ENCODE measurements around the gene SLC50A1.
A peak's percentile ranks its signal among the peaks of the same experiment; 100 is the strongest.
"Not testable (repeated sequence)": the region's sequence is repeated elsewhere in the genome, so short reads cannot be mapped to it uniquely, and the experiment has no call there.

SLC50A1 gene

DNA sequence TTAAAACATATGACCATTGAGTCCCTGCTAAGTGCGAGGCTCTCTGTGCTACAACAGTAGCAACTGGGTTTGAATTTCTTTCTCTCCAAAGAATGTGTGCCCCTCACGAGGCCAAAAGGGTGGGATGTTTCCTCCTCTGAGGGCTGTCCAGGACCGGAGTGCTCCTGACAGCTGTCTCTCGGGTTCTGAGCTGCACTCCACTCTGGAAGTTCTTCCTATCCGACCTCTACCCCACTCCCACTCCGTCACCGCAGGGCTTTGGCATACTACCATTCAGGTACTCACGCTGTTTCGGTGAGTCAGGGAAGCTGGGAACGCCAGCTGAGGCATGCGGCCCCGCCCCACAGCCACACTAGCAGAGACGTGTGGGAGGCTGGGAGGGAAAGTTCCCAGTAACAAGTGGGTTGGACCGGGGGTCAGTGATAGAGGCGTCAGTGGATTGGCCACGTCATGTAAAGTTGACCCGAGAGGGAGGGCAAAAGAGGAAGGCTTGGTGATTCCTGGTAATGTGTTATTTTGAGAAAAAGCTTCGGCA lies 705 bp upstream of the SLC50A1 start:
- peak; percentile 30 for DNase-seq (ENCODE audit: low read depth)

DNA sequence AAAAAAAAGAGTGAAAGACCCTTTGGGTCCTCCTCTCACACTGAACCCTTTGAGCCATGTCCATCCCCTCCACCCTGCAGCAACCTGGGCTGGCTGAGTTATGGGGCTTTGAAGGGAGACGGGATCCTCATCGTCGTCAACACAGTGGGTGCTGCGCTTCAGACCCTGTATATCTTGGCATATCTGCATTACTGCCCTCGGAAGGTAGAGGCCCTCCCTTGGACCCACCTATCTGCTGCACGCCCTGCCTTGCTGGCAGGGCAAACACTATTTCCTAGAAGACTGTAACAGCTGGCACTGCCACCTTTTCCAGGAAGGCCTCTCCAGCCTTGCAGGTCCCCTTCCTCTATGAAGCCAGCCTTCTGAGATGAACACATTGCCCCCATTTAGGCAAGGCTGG lies 1.1 kb downstream of the SLC50A1 start:
- DNase-seq (ENCODE audit: low read depth), result no peak

DNA sequence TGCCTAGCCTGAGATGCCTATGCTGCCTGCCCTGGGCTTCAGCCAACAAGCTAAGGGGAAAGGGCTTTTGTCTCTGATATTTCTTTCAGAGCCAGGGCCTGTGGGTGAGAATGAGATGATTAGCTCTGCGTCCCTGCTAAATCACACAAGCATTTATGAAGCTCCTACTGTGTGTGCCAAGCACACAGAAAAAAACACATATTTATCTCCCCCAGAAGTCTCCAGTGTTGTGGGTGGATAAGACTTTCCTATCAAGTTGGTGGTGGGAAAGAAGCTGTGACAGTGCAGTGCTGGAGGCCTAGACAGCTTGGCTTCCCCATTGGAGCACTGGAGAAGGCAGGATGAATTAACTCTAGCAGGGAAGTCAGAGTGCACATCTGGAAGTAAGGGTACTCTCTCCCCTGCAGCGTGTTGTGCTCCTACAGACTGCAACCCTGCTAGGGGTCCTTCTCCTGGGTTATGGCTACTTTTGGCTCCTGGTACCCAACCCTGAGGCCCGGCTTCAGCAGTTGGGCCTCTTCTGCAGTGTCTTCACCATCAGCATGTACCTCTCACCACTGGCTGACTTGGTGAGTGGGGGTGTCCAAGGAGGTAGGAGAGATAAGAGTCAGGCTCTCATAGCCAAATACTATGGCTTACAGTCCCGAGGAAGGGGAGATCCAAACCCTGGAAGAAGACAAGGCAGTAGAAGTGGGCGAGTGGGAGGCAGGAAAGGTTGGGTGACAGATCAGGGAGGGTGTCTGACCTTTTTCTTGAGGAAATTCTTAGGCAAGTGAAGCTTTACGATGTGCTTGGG lies 1.7 kb downstream of the SLC50A1 start:
- DNase-seq (ENCODE audit: low read depth), result no peak

DNA sequence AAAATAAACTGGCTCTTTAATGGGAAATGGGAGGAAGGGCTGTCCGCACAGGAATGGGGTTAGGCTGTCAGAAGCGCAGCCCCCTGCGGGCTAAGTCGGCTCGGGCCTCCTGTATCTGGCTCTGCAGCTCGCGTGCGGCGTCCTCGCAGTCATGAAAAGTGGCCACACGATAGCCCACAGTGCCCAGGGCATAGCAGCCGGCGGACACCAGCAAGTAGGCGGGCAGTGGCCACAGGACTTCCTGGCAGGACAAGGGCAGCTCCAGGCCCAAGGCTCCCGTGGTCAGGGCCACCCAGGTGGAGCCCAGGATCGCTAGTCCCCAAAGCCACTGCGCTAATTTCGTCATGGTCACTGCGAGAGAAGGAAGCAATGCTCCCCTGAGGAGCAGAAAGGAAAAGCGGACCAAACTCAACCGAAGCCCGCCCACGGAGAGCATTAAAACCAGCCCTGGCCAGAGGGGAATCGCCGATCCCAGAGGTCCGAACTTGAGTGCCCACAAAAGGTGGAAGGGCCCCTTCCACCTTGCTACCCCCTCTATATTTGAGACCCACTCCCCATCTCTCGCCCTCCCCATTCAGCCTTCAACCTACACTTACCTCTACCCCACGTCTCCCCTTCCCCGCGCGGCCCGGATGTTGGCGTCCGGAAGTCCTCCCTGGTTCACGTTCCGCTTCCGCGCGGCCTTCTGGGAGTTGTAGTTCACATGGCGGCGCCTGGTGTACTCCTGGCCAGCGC lies 4.4 kb downstream of the SLC50A1 start, which contains the start of gene DPM3:
Gene DPM3 (minus strand): TSS at position 637 of the 735 bp plus-strand sequence. CDS start 291 bp downstream, at position 346.
- DNase-seq (ENCODE audit: low read depth), result peak; percentile 80

- no peak for DNase-seq (ENCODE audit: low read depth)
These were observed 4.9 kb downstream of the SLC50A1 start for GRCh38 chr1:155140630-155140953.

- DNase-seq (ENCODE audit: low read depth), result no peak
These were observed 6.1 kb downstream of the SLC50A1 start for GRCh38 chr1:155141749-155142148.

DNA sequence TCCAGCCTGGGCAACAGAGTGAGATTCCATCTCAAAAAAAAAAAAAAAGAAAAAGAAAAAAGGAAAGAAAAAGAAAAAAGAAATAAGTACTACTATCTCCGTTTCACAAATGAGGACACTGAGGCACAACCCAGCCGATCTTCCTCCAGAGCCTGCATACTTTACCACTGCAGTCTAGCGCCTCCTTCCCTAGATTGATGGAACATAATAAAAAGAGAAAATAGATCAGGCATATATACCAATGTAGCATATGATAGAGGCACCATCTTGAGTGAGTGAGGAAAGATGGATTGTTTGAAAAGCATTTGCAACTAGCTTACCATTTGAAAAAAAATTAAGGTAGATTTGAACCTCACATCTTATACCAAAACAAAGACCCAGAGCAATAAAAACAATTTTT lies 9.8 kb downstream of the SLC50A1 start:
- no peak for DNase-seq (ENCODE audit: low read depth)

- DNase-seq (ENCODE audit: low read depth), result not testable (repeated sequence)
These were observed 20.5 kb downstream of the SLC50A1 start for GRCh38 chr1:155155996-155156643.

DNA sequence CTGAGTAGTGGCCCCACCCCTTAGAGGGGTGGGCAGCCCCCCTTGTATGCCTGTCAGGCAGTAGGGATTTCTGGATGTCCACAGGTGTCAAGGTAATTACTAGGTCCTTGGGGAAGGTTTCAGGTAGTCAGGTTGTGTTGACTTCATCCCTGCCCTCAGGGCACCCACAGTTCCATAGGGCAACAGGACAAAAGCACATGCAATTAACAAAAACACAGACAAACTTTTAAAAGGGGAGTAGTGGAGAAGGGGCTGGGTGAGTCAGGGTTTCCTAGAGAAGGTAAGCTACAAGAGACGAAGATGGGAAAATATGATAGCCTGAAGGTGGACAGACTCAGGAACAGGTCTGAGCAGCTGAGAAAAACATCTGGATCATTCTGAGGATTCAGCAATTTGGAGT lies 23.3 kb downstream of the SLC50A1 start:
- no peak for DNase-seq (ENCODE audit: low read depth)

DNA sequence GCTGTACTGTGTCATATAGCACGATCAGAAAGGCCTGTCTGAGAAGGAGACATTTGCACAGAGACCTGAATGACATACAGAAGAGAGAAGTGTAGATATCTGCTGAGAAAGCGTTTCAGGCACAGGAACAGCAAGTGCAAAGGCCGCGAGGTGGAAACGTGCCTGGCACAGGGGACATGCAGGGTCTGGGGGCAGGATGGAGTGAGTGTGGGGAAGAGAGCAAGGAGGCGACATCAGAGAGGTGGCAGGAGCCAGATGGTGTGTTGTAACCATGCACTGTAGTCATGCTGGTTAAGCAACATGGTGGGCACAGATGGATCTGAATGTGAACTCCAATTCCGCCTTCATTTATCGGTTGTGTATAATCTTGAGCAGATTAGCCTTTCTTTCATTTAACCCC lies 24.5 kb downstream of the SLC50A1 start:
- no peak for DNase-seq (ENCODE audit: low read depth)

GRCh38 chr1:155162631-155163030 lies 27.0 kb downstream of the SLC50A1 start:
- not testable (repeated sequence) for DNase-seq (ENCODE audit: low read depth)

DNA sequence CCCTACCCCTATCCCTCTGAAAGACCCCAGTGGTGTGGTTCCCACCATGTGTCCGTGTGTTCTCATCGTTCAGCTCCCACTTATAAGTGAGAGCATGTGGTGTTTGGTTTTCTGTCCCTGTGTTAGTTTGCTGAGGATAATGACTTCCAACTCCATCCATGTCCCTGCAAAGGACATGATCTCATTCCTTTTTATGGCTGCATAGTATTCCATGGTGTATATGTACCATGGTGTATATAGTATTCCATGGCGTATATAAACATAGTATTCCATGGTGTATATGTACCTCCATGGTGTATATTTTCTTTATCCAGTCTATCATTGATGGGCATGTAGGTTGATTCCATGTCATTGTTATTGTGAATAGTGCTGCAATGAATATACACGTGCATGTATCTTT lies 28.1 kb downstream of the SLC50A1 start:
- DNase-seq (ENCODE audit: low read depth), result not testable (repeated sequence)

DNA sequence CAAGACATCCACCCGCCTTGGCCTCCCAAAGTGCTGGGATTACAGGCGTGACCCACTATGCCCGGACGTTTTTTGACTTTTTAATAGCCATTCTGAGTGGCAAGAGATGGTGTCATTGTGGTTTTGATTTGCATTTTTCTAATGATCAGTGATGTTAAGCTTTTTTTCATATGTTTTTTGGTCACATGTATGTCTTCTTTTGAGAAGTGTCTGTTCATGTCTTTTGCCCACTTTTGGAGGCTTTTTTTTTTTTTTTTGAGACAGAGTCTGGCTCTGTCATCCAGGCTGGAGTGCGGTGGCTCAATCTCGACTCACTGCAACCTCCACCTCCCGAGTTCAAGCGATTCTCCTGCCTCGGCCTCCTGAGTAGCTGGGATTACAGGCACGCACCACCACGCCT lies 29.0 kb downstream of the SLC50A1 start:
- not testable (repeated sequence) for DNase-seq (ENCODE audit: low read depth)

- DNase-seq (ENCODE audit: low read depth), result no peak
These were observed 30.4 kb downstream of the SLC50A1 start for GRCh38 chr1:155166051-155166470.

- no peak for DNase-seq (ENCODE audit: low read depth)
These were observed 31.0 kb downstream of the SLC50A1 start for GRCh38 chr1:155166471-155167165.

DNA sequence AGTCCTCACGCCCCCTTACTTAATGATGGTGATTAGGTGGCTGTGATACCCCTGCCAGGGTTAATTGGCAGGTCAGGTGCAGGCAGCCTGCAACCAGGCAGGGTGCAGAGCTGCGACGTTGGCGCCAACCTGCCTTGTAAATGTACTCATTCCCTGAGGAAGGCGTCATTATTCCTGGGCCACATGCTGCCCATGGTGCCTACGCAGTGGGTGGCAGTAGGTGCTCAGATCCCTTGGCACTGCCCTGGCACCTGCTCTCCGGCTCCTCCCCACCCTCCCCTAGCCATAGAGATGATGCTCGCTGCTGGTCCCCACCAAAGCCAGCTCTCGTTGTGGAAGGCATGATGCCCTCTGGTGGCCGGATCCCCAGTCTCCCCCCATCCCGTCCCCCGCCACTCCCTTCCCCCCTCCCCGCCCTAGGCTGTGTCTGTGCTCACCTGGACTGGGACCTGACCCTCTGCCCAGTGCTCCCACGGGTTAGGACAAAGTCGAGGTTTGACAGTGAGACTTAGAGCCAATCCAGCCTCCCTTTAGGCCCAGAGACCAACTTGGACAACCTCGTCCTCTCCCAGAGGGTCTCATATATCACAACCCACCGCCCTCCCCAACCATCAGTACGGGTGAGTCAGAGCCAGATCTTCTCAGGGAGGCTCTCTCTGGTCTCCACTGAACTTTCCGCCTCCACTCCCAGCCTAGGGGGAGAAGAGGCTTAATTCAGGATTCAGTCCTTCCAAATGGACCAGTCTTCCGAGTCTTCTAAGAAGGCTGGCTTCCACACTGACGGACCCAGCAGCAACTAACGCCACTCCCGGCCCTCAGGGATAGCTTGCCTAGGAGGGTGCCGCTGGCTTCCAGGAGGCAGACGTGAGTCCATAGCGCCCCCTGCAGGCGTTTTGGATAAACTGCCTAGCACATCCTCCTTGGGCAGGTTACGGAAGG lies 31.8 kb downstream of the SLC50A1 start:
- DNase-seq (ENCODE audit: low read depth), result peak; percentile 60

DNA sequence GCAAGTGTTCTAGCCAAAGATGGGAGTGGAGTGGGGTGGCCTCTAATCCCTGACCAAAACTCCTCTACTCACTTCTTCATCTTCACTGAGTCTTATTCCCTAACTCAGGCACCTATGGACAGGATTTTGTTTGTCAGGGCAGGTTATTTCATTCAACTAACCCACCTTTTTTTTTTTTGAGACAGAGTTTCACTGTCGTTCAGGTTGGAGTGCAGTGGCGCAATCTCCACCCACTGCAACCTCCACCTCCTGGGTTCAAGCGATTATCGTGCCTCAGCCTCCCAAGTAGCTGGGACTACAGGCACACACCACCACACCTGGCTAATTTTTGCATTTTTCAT lies 32.4 kb downstream of the SLC50A1 start:
- DNase-seq (ENCODE audit: low read depth), result not testable (repeated sequence)

DNA sequence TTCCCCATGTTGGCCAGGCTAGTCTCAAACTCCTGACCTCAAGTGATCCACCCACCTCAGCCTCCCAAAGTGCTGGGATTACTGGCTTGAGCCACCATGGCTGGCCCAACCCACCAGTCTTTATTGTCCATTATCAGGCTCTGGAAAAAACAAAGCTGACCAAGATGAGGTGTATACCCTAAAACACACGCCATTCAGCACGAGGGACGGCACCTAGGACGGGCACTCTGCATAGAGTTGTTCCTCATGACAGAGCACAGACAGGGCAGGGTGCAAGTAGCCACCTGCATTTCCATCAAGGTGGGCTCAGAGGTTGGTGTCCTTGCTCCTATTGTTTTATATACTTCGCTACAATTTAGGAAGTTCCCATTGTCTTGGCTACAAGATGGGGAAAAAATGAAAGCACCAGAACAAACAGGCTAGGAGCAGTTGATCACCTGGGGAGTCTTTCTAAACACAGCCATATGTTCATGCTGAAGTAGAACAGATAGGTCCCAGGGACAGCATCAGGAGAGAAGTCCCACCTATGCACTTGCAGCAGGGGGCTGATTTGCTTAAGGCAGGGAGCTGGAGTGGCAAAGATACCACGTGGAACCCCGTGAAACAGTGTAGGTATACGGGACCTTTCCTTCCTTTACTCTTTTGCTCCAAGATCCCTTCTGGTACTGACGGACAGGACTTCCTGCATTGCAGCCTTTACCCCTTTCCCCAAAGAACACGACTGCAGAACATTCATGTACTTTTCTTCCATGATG lies 33.0 kb downstream of the SLC50A1 start:
- no peak for DNase-seq (ENCODE audit: low read depth)

DNA sequence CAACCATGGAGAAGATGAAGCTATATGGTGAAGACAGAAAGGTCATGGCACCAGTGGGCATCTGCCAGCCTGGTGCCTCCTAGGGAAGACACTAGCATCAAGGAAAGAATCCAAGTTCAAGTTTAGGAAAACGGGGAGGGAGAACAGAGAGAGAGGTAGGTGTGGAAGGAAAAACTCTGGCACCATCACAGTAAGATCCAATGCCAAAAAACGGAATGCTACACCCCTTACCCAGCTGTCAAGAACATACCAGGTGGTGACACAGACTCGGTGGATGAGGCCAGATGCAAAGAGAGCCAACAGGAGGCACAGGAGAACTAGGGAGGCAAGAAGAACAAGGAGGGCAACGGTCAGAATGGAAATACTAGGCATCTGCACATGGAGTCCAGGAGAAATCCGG lies 33.9 kb downstream of the SLC50A1 start:
- no peak for DNase-seq (ENCODE audit: low read depth)

DNA sequence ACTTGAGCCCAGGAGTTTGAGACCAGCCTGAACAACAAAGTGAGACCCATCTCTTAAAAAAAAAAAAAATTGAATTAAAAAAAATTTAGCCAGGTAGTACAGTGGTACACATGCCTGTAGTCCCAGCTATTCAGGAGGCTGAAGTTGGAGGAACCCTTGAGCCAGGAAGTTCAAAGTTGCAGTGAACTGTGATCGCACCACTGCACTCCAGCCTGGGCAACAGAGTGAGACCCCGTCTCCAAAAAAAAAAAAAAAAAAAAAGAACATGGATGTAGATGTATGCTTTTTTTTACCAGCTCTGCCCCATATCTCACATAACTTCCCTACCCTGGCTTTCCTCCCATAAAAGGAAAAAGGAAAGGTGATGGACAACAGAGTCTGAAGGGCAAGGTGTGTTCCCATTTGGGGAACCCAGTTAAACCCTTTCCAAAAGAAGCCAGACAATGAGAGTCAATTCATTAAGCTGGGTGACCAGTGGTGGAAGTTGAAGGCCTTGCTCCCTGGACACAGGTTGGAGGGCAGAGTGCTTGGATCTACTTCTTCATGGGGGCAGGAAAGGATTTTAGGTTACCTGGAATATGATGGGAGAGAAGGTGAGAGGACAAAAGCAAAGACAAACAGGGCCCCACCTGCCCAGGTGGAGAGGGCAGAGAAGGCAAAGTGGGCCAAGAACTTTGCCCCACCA lies 34.6 kb downstream of the SLC50A1 start:
- no peak for DNase-seq (ENCODE audit: low read depth)

All from stimulated activated CD8-positive, alpha-beta memory T cell treated with anti-CD3 and anti-CD28 coated beads, Interleukin-12 subunit alpha, Interleukin-12 subunit beta, amount 100 ng/mL, for 4 hours (primary cell).